Spinal cord (tissue), 10 donors: Measurements from ENCODE around the gene PRDX1. TPM values are rescaled to one million over a fixed set of nuclear protein-coding genes. Genes with fewer than 3 reads are reported as not detected.

ENCODE experiments used
- DNase-seq, 6 donors: peaks; one replicate each; pipeline versions ENCODE4 v3.0.0 to v3.0.0-alpha.2; 2013 to 2015; ENCODE audit warnings: low spot score in 6 of 6, low read depth in 4 of 6
- H3K27ac ChIP-seq: one replicate; pipeline ENCODE4 v1.5.1; 2013; ENCODE audit warnings: low read depth, low read length, control low read depth
- H3K27me3 ChIP-seq: one replicate; pipeline ENCODE4 v1.6.1; 2013; ENCODE audit warnings: low read length; ENCODE audit not compliant: control insufficient read depth, insufficient read depth
- H3K36me3 ChIP-seq: one replicate; pipeline ENCODE4 v1.6.1; 2013; ENCODE audit warnings: low read length; ENCODE audit not compliant: control insufficient read depth, insufficient read depth
- H3K4me1 ChIP-seq: one replicate; pipeline ENCODE4 v1.6.1; 2013; ENCODE audit warnings: low read length; ENCODE audit not compliant: control insufficient read depth, insufficient read depth
- H3K4me3 ChIP-seq: one replicate; pipeline ENCODE4 v1.5.1; 2013; ENCODE audit warnings: low read depth, low read length, control low read depth
- H3K9me3 ChIP-seq: one replicate; pipeline ENCODE4 v1.6.1; 2013; ENCODE audit warnings: low read length; ENCODE audit not compliant: control insufficient read depth, insufficient read depth
- WGBS: methylation state at CpG from one replicate; pipeline ENCODE4 v1.1.5; 2013; ENCODE audit warnings: missing lambda C conversion rate; ENCODE audit not compliant: insufficient coverage; 5-methylcytosine and 5-hydroxymethylcytosine counted together
- polyA plus RNA-seq, 2 donors: library from polyadenylated mRNA; unstranded; fragments of 120-200 nt; gene quantifications; one replicate each; pipeline ENCODE4 v1.2.1, GENCODE V29; 2013; ENCODE audit not compliant: insufficient read length in 2 of 2
- total RNA-seq, 2 donors: library from RNA; depleted of rRNA in 1 of 2; stranded (reverse); fragments of 120-200 nt in 1 of 2; fragments of >200 nt in 1 of 2; gene quantifications; one replicate each; pipeline versions ENCODE4 v1.2.3 to v1.2.4, GENCODE V29; 2013 to 2014
- donor health status: healthy.

PRDX1 gene
- total and polyA plus RNA-seq, 4 donors: 393 to 504 (median 477) TPM

DNA sequence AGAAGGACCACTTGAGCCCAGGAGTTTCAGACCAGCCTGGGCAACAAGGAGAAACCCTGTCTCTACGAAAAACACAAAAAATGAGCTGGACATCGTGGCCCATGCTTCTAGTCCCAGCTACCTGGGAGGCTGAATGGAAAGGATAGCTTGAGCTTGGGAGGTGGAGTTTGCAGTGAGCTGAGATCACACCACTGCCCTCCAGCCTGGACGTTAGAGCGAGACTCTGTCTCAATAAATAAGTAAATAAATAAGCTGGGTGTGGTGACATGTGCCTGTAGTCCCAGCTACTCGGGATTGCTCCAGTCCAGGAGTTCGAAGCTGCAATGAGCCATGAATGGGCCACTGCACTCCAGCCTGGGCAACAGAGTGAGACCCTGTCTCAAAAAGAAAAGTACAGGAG lies 32.5 kb upstream of the PRDX1 start:
- Histone ChIP-seq H3K27ac (no peak overlapping the region), H3K9me3 (no peaks in the 10 kb centered on the region), H3K36me3 (peaks cover 5% of the 10 kb centered on the region), H3K27me3 (no peaks in the 10 kb centered on the region), H3K4me1 (peaks cover 10% of the 10 kb centered on the region), H3K4me3 (no peak overlapping the region)
- DNase-seq: no peak
- WGBS: 96% methylated on average over 5 of the region's 6 CpGs

DNA sequence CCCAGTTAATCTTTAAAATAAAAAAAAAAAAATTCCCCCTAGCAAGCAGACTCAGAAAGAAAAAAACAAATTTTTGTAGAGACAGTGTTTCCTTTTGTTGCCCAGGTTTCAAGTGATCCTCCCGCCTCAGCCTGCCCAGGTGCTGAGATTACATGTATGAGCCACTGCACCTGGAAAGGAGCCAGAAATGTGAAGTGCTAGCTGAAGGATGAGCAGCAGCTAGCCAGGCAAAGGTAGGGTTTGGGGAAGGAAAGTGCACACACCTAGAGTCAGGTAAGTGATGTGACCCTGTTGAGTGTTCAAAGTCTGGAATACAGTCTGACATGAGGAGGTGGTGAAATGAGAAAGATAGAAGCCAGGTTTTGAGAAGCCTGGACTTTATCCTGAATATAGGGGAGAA lies 30.6 kb upstream of the PRDX1 start:
- WGBS: 100% methylated on average over 1 of the region's 1 CpG
- Histone ChIP-seq H3K36me3 (peaks cover 5% of the 10 kb centered on the region), H3K27me3 (no peaks in the 10 kb centered on the region), H3K9me3 (no peaks in the 10 kb centered on the region), H3K27ac (no peak overlapping the region), H3K4me1 (peaks cover 10% of the 10 kb centered on the region), H3K4me3 (no peak overlapping the region)
- DNase-seq: no peak

DNA sequence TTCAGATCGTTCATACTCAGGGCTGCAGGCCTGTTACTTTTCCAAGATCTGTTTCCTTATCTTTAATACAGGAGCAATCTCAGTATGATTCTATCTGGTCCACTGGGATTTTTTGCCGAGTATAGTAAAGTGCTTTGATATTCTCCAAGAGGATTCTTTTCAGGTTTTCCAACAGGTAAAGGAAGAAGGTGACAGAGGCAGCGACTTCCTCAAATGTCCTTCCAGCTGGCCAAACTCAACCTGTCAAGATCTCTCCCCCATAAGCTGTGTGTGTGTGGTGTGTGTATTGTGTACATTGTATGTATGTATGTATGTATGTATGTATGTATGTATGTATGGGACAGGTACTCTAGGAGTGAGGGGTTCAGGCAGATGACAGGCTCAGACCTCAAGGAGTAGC lies 30.0 kb upstream of the PRDX1 start:
- Histone ChIP-seq H3K27me3 (no peaks in the 10 kb centered on the region), H3K4me3 (peak overlapping the region; percentile 84), H3K9me3 (no peaks in the 10 kb centered on the region), H3K36me3 (peaks cover 5% of the 10 kb centered on the region), H3K4me1 (peaks cover 10% of the 10 kb centered on the region), H3K27ac (no peak overlapping the region)
- DNase-seq: no peak
- no CpG with 5 or more reads among the region's 3 CpGs for WGBS

DNA sequence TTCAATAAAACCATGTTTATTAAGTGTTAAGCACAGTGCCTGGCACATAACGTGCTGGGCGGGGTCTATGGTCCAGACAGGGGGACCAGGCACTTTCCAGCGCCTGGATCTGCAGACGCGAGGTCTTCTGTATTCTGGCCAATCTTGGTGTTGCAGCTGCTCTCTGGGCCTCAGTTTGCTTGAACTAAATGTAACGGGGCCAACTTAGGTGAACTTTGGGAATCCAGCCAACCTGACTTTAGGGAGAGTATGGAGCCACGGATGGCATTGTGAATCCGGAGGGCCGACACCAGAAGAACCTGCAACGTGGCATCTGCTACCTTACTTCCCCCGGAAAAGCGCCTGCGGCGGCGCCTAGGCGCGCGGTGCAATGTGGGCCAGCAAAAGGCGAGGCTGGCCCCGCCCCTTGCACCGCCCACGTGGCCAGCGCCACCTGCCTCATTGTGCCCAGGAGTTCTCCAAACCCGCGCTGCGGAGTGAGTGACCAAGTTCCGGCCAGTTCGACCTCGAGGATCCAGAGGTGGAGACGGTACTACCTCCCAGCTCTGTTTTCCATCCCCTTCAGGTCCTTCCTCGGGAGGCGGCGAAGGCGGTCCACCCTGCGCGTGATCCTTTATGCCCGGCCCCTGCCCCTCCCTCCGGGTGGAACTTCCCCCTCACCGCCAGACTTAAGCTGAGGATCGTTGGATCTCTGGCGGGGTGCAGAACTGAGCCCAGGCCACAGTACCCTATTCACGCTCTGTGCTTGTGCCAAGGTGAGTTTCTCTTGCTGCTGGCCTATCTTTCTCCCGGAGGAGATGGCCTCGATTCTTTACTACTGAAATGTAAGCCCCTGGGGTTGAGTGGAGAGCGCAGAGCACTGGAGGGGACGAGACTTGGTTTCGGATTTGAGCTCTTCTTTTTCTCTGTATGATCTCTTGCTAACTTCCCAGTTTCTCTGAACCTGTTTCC lies 29.0 kb upstream of the PRDX1 start, which contains the start of gene AKR1A1:
Gene AKR1A1 (plus strand): TSS at position 426 of the 951 bp plus-strand sequence. CDS start 10,969 bp downstream, outside the sequence.
- Histone ChIP-seq H3K27me3 (no peaks in the 10 kb centered on the region), H3K9me3 (no peaks in the 10 kb centered on the region), H3K36me3 (no peaks in the 10 kb centered on the region), H3K4me3 (peak within 1 kb of the TSS; percentile 84), H3K4me1 (peaks cover 10% of the 10 kb centered on the region), H3K27ac (peak within 1 kb of the TSS; percentile 92)
- WGBS: 2% methylated on average over 42 of the region's 47 CpGs
- DNase-seq: peak; percentile 77 to 96 (median 89)

DNA sequence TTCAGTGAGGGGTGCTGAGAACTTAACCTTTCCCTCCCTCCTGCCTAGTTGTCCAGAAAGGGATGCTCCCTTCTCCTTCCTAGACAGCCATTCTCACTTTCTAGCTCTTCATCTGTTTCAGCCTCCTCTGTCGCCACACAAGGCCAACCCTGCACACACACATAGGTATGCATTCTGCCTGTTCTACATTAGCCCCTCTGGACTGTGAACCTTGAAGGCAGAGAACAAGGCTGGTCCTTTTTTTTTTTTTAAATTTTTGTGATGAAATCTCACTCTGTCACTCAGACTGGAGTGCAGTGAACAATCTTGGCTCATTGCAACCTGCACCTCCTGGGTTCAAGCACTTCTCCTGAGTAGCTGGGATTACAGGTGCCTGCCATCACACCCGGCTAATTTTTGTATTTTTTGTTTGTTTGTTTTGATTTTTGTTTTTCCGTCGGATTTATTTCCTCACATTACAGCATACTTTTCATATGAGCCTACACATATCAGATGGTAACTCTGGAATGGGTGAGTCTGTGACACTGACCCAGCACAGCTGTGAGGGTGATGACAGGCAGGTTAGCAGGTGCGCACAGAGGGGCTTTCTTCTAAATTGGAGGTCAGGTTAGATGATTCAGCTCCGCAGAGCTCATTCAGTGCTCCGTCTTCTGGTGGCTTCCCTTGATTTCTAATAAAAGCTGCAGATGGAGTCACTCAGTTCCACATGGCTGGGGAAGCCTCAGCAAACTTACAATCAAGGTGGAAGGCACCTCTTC lies 24.0 kb upstream of the PRDX1 start:
- Histone ChIP-seq H3K9me3 (no peaks in the 10 kb centered on the region), H3K4me3 (no peak overlapping the region), H3K27me3 (no peaks in the 10 kb centered on the region), H3K4me1 (peaks cover 7% of the 10 kb centered on the region), H3K36me3 (no peaks in the 10 kb centered on the region), H3K27ac (no peak overlapping the region)
- DNase-seq: no peak
- 91% methylated on average over 4 of the region's 7 CpGs for WGBS

DNA sequence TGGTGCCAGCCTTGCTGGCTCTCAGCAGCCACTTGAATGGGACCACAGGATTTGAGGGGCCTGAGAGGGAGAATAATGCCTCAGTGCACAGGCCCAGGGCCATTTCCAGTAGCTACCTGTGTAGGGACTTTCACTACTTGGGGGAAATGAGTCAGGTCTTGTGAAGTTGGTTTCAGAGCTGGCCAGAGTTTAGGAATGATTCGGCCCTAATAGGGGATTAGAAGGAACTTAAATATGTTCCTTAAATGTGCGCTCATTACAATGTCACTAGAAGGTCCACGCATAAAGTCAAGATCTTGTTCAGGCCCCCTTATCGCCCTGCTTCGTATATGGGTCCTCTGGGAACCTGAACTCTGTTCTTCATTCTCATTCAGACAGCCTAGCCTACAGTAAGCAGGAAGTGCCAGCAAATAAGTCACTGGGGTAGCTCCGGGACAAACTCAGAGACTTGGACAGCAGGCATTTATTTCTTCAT lies 23.4 kb upstream of the PRDX1 start:
- no peak overlapping the region for H3K27ac ChIP-seq
- 64% methylated on average over 5 of the region's 6 CpGs for WGBS

DNA sequence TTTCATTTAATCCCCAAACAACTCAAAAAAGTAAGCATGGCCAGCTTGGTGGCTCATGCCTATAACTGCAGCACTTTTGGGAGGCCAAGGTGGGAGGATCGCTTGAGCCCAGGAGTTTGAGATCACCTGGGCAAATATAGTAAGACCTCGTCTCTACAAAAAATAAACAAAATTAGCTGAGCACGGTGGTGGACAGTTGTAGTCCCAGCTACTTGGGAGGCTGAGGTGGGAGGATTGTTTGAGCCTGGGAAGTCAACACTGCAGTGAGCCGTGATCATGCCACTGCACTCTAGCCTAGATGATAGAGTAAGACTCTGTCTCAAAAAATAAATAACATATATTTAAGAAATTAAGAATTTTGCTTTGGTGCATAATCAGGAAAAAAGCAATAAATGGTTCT lies 22.8 kb upstream of the PRDX1 start:
- no peak for DNase-seq
- no peak overlapping the region for H3K4me3 ChIP-seq
- H3K27ac ChIP-seq: no peak overlapping the region
- H3K27me3 ChIP-seq: no peaks in the 10 kb centered on the region
- no peaks in the 10 kb centered on the region for H3K9me3 ChIP-seq
- 100% methylated on average over 1 of the region's 4 CpGs for WGBS
- H3K4me1 ChIP-seq: no peaks in the 10 kb centered on the region
- no peaks in the 10 kb centered on the region for H3K36me3 ChIP-seq

More for the DNA sequence above, 23.4 kb upstream of the PRDX1 start:
- Histone ChIP-seq H3K36me3 (no peaks in the 10 kb centered on the region), H3K4me1 (peaks cover 3% of the 10 kb centered on the region), H3K9me3 (no peaks in the 10 kb centered on the region), H3K4me3 (no peak overlapping the region), H3K27me3 (no peaks in the 10 kb centered on the region)
- DNase-seq: no peak

DNA sequence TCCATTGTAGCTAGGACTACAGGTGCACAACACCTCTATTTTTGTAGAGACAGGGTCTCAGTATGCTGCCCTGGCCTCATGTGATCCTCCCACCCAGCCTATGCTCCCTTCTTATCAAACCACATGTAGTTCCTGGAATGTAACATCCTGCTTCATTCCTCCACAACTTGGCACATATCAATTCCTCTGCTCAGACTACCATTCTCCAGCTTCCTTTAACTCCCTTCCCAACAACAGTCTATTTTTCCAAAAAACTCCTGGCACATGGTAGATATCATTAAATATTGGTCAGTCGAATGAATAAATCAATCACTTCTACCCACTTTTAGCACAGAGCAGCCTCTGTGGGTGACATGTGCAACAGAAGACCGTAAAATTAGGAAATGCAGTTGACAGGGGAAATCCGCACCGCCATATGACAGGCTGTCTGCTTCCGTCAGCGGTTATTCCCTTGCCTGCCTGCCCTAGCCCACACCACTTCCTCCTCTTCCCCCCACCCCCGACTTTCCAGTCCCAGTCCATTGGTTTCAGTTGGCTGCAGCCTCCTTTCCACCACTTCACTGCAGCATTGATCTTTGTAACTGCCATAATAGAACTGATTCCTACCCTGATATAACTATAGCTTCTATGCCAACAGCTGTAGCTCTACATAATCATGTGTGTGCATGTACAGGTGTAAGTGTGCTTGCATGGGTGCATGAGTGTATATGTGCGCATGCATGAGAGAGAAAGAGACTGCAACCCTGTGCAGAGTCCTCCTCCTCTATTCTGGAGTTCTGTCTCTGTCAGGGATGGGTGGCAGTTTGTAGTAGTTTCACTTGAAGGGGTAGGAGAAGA lies 22.1 kb upstream of the PRDX1 start:
- DNase-seq: peak in 1 of 6 donors; percentile 21
- no peaks in the 10 kb centered on the region for H3K27me3 ChIP-seq
- H3K4me1 ChIP-seq: no peaks in the 10 kb centered on the region
- no peak overlapping the region for H3K27ac ChIP-seq
- 55% methylated on average over 6 of the region's 8 CpGs for WGBS
- H3K9me3 ChIP-seq: no peaks in the 10 kb centered on the region
- H3K36me3 ChIP-seq: no peaks in the 10 kb centered on the region
- H3K4me3 ChIP-seq: no peak overlapping the region

DNA sequence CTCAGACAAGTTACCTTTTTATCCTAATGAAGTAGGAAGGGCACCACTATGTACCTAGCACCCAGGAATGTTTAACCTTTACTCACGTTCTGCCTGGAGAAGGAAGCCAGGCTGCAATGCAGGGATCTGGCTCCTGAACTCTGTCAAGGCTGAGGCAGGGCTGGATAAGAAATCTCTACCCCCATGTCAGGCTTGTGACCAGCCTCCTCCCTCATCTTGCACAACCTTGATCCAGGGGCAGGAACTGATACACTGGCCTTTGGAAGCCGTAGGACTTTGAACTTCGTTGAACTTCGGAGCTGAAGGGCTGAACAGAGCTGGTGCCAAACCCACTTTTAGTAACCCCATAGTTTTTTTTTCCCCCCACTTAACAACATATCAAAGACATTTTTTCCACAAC lies 20.9 kb upstream of the PRDX1 start:
- WGBS: no CpG with 5 or more reads among the region's 4 CpGs
- H3K27ac ChIP-seq: no peak overlapping the region
- DNase-seq: no peak

More for the DNA sequence above, 20.9 kb upstream of the PRDX1 start:
- Histone ChIP-seq H3K9me3 (no peaks in the 10 kb centered on the region), H3K4me3 (no peak overlapping the region), H3K27me3 (no peaks in the 10 kb centered on the region), H3K4me1 (no peaks in the 10 kb centered on the region), H3K36me3 (no peaks in the 10 kb centered on the region)
